ENCODE results near the gene S100A13. TPM values are rescaled to one million over a fixed set of nuclear protein-coding genes. Genes with fewer than 3 reads are reported as not detected.
"Not testable (repeated sequence)": the region's sequence is repeated elsewhere in the genome, so short reads cannot be mapped to it uniquely, and the experiment has no call there.

S100A13 gene
- total RNA-seq, 1 donor from 2014 or later: 44.5 TPM

DNA sequence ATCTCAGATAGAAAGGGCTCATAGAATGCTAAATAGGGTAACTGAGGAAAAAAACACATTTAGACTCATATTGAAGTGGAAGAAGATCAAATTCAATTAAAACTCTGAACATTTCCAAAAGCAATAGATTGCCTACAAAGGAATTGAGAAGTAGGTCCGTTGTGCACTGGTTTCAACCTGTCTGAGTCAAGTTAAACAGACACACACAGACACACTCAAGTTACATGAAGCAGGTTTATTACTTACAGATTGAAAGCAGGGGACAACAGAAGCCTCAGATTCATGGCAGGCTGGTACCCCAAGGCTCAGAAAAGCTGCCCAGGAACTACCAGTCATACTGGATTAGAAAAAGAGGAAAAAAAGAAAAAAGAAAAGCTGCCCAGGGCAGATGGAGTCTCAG lies 41.0 kb downstream of the S100A13 start:
- Histone ChIP-seq H3K36me3 (ENCODE audit: control insufficient read depth, insufficient read depth, low read length) (no peaks in the 10 kb centered on the region), H3K4me3 (ENCODE audit: low read depth, low read length) (no peak overlapping the region), H3K27me3 (ENCODE audit: control insufficient read depth, insufficient read depth, low read length) (no peaks in the 10 kb centered on the region)
- FAIRE-seq (no peak), DNase-seq (ENCODE audit: low read depth) (no peak)
- TF ChIP-seq, protein P1, sequence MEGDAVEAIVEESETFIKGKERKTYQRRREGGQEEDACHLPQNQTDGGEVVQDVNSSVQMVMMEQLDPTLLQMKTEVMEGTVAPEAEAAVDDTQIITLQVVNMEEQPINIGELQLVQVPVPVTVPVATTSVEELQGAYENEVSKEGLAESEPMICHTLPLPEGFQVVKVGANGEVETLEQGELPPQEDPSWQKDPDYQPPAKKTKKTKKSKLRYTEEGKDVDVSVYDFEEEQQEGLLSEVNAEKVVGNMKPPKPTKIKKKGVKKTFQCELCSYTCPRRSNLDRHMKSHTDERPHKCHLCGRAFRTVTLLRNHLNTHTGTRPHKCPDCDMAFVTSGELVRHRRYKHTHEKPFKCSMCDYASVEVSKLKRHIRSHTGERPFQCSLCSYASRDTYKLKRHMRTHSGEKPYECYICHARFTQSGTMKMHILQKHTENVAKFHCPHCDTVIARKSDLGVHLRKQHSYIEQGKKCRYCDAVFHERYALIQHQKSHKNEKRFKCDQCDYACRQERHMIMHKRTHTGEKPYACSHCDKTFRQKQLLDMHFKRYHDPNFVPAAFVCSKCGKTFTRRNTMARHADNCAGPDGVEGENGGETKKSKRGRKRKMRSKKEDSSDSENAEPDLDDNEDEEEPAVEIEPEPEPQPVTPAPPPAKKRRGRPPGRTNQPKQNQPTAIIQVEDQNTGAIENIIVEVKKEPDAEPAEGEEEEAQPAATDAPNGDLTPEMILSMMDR (IDR thresholded peaks at IDR 0.05; ENCODE audit: insufficient read depth, low read length, severe bottlenecking): no peak

DNA sequence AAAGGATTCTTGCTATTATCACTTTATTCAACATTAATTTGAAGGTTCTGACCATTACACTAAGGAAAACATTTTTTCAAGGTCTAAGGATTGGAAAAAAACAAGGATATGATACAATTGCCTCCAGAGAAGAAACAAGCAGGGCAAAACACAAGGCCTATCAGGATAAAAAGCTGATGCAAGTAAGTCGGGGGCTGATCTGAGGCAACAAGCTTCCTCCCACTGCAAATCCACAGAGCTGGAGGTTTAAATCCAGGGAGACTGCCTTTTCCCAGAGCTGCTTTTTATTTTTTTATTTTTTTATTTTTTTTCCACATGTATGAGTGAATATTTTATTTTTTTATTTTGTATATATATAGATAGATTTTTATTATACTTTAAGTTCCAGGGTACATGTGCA lies 42.3 kb downstream of the S100A13 start:
- TF ChIP-seq, protein P1 (IDR thresholded peaks at IDR 0.05; ENCODE audit: insufficient read depth, low read length, severe bottlenecking): no peak
- H3K36me3 ChIP-seq (ENCODE audit: control insufficient read depth, insufficient read depth, low read length): no peaks in the 10 kb centered on the region
- DNase-seq (ENCODE audit: low read depth) (no peak), FAIRE-seq (no peak)
- H3K27me3 ChIP-seq (ENCODE audit: control insufficient read depth, insufficient read depth, low read length): no peaks in the 10 kb centered on the region
- no peak overlapping the region for H3K4me3 ChIP-seq (ENCODE audit: low read depth, low read length)

DNA sequence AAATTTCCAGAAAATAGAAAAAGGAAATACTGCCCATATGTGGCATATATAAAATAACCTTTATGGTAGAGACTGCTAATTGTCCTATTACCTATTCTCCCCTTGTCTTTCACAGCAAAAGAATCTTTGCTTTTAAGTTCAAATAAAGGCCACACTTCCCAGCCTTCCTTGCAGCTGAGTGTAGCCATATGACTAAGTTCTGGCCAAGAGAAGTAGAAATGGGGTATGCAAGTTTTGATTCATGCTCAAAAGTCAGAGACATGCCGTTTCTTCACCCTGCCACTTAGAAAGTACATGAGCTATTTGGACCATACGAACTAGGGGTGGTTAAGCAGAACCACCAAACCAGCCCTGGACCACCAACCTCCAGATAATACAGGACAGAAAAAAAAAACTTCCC lies 43.3 kb downstream of the S100A13 start:
- FAIRE-seq: no peak
- Histone ChIP-seq H3K4me3 (ENCODE audit: low read depth, low read length) (no peak overlapping the region), H3K27me3 (ENCODE audit: control insufficient read depth, insufficient read depth, low read length) (no peaks in the 10 kb centered on the region), H3K36me3 (ENCODE audit: control insufficient read depth, insufficient read depth, low read length) (no peaks in the 10 kb centered on the region)
- no peak for DNase-seq (ENCODE audit: low read depth)
- TF ChIP-seq, protein P1 (IDR thresholded peaks at IDR 0.05; ENCODE audit: insufficient read depth, low read length, severe bottlenecking): no peak

DNA sequence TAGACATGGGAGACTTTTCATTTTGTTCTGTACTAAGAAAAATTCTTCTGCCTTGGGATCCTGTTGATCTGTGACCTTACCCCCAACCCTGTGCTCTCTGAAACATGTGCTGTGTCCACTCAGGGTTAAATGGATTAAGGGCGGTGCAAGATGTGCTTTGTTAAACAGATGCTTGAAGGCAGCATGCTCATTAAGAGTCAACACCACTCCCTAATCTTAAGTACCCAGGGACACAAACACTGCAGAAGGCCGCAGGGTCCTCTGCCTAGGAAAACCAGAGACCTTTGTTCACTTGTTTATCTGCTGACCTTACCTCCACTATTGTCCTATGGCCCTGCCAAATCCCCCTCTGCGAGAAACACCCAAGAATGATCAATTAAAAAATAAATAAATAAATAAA lies 43.8 kb downstream of the S100A13 start:
- H3K4me3 ChIP-seq (ENCODE audit: low read depth, low read length); FAIRE-seq; H3K27me3 ChIP-seq (ENCODE audit: control insufficient read depth, insufficient read depth, low read length); DNase-seq (ENCODE audit: low read depth); H3K36me3 ChIP-seq (ENCODE audit: control insufficient read depth, insufficient read depth, low read length): not testable (repeated sequence)

DNA sequence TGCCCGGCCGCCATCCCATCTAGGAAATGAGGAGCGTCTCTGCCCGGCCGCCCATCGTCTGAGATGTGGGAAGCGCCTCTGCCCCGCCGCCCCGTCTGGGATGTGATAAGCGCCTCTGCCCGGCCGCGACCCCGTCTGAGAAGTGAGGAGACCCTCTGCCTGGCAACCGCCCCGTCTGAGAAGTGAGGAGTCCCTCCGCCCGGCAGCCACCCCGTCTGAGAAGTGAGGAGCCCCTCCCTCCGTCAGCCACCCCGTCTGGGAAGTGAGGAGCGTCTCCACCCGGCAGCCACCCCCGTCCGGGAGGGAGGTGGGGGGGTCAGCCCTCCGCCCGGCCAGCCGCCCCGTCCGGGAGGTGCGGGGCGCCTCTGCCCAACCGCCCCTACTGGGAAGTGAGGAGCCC lies 44.5 kb downstream of the S100A13 start:
- not testable (repeated sequence) for DNase-seq (ENCODE audit: low read depth); H3K36me3 ChIP-seq (ENCODE audit: control insufficient read depth, insufficient read depth, low read length); FAIRE-seq; H3K27me3 ChIP-seq (ENCODE audit: control insufficient read depth, insufficient read depth, low read length); H3K4me3 ChIP-seq (ENCODE audit: low read depth, low read length)

DNA sequence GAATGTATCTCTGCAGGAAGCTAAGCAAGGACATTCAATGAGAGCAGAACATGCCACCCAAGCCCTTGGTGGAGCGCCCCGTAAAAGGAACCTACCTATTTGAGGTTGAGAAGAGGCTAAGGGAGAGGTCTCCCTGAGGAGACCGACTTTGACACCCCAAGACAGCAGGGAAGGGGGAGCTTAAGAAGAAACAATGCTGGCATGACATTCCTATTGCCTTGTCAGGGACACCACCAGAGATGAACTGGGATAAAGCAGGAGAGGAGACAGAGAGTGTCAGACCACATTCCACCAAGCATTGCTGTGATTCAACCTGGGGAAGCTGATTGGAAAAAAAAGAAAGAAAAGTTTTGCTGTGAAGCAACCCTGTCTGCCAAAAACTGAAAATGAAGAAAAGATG lies 48.4 kb downstream of the S100A13 start:
- DNase-seq (ENCODE audit: low read depth) (no peak), FAIRE-seq (no peak)
- TF ChIP-seq, protein P1 (IDR thresholded peaks at IDR 0.05; ENCODE audit: insufficient read depth, low read length, severe bottlenecking): no peak
- no peak overlapping the region for H3K4me3 ChIP-seq (ENCODE audit: low read depth, low read length)
- no peaks in the 10 kb centered on the region for H3K27me3 ChIP-seq (ENCODE audit: control insufficient read depth, insufficient read depth, low read length)
- H3K36me3 ChIP-seq (ENCODE audit: control insufficient read depth, insufficient read depth, low read length): no peaks in the 10 kb centered on the region

DNA sequence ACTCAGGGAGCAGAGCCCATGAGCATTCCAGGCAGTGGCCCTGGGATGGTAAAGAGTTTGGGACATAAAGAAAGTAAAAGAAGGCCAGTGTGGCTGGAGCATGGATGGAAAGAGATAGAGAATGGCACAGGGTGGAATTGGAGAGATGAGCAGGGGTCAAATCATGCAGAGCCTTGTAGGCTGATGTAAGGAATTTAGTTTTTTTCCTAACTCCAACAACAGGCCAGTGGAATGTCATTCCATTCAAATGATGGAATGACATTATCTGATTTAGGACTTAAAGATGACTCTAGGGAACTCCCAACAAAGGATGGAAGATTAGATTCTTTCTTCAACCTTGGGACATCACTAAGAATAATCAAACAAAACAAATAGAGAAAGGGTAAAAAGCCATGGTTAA lies 48.8 kb downstream of the S100A13 start:
- no peak for DNase-seq (ENCODE audit: low read depth)
- no peaks in the 10 kb centered on the region for H3K36me3 ChIP-seq (ENCODE audit: control insufficient read depth, insufficient read depth, low read length)
- no peak for FAIRE-seq
- TF ChIP-seq, protein P1 (IDR thresholded peaks at IDR 0.05; ENCODE audit: insufficient read depth, low read length, severe bottlenecking): no peak
- H3K27me3 ChIP-seq (ENCODE audit: control insufficient read depth, insufficient read depth, low read length): no peaks in the 10 kb centered on the region
- no peak overlapping the region for H3K4me3 ChIP-seq (ENCODE audit: low read depth, low read length)
